B cell (primary cell): ENCODE measurements around the gene UBR4.

Experiments
- CTCF ChIP-seq: fragments of 200-600 bp; IDR thresholded peaks from one replicate; pipeline ENCODE4 v1.8.0; 2022; ENCODE audit warnings: antibody characterized with exemption, mild to moderate bottlenecking
- EZH2 ChIP-seq: IDR thresholded peaks from 2 replicates; pipeline ENCODE4 v1.6.1; 2012; ENCODE audit warnings: borderline replicate concordance, low read depth, mild to moderate bottlenecking, moderate library complexity, low read length; ENCODE audit not compliant: insufficient read depth, poor library complexity, severe bottlenecking

DNA sequence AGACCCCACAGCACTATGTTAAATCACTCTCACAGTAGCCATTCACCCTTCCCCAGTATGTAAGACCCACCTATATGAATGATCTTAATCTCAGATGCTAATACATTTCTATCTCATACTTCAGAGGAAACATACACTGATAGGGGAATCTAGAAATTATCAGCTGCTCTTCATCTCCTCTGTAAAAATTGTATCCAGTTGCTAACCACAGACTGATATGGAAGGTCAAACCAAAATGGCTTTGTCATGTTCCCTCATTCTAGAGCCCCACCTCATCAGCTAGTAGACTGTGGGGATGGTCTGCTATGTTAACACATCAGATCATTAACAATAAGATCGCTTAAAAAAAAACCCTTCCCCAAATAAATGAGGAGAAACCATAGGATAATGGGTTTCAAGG is 71.7 kb downstream of the UBR4 start:
- no peak for TF ChIP-seq CTCF
- TF ChIP-seq EZH2 = no peak
